IMR-90 (cell line): ENCODE data around the gene DUOX1. TPM values are rescaled to one million over a fixed set of nuclear protein-coding genes. Genes with fewer than 3 reads are reported as not detected.

Experiments
- ATAC-seq: fragments of 200-7000 bp; cut with Tn5 transposase; 2 replicates; pipeline ENCODE4 v1.9.1; 2020; ENCODE audit warnings: low read depth, mild to moderate bottlenecking, moderate library complexity
- BruUV-seq: library from RNA; stranded (reverse); fragments of 400-500 nt; replicated peaks from 2 replicates; lab custom pipeline; 2021; lab: Mats Ljungman, UMichigan
- CTCF ChIA-PET: fragments of 300-600 bp; formaldehyde crosslinking; extraction: SDS; loops from one replicate; lab custom pipeline; 2021; ENCODE audit warnings: antibody characterized with exemption; lab: Yijun Ruan, JAX
- POLR2A ChIA-PET: fragments of 300-600 bp; sonication (Branson Sonifier 250); formaldehyde crosslinking; loops from one replicate; lab custom pipeline; 2022; ENCODE audit warnings: antibody characterized with exemption; ENCODE audit not compliant: unreplicated experiment; lab: Charles Lee
- DNase-seq: peaks from one replicate; pipeline ENCODE4 v3.0.0; 2013
- H2AFZ ChIP-seq: replicated peaks from 2 replicates; pipeline ENCODE3; 2013; ENCODE audit warnings: low read length, mild to moderate bottlenecking; ENCODE audit not compliant: poor library complexity
- H2AK5ac ChIP-seq: 2 replicates; pipeline ENCODE4 v1.6.1; 2013; ENCODE audit warnings: low read depth, low read length, inconsistent platforms
- H2AK9ac ChIP-seq: replicated peaks from 2 replicates; pipeline ENCODE3; 2013; ENCODE audit warnings: mild to moderate bottlenecking, low read depth, low read length, moderate library complexity; ENCODE audit not compliant: poor library complexity
- H2BK120ac ChIP-seq: 2 replicates; pipeline ENCODE4 v1.6.1; 2013; ENCODE audit warnings: low read depth, low read length, inconsistent platforms
- H2BK15ac ChIP-seq: 3 replicates; pipeline ENCODE4 v1.6.1; 2013; ENCODE audit warnings: low read depth, low read length, inconsistent platforms
- H2BK20ac ChIP-seq: 2 replicates; pipeline ENCODE4 v1.6.1; 2013; ENCODE audit warnings: low read depth, mild to moderate bottlenecking, inconsistent platforms, low read length, moderate library complexity
- H2BK5ac ChIP-seq: 2 replicates; pipeline ENCODE4 v1.6.1; 2013; ENCODE audit warnings: mild to moderate bottlenecking, low read depth, low read length, inconsistent platforms; ENCODE audit not compliant: poor library complexity, severe bottlenecking
- H3K14ac ChIP-seq: replicated peaks from 2 replicates; pipeline ENCODE4 v1.6.1; 2013; ENCODE audit warnings: low read depth, low read length, inconsistent platforms
- H3K18ac ChIP-seq: 2 replicates; pipeline ENCODE4 v1.6.1; 2013; ENCODE audit warnings: low read depth, low read length, control low read depth
- H3K23ac ChIP-seq: 2 replicates; pipeline ENCODE4 v1.6.1; 2013; ENCODE audit warnings: low read depth, low read length, inconsistent platforms
- H3K27ac ChIP-seq: 2 replicates; pipeline ENCODE4 v1.5.1; 2013; ENCODE audit warnings: mild to moderate bottlenecking, control low read depth, low read length; ENCODE audit not compliant: insufficient read depth
- H3K27me3 ChIP-seq: 2 replicates; pipeline ENCODE4 v1.6.1; 2013; ENCODE audit warnings: low read length; ENCODE audit not compliant: control insufficient read depth, insufficient read depth
- H3K36me3 ChIP-seq: 2 replicates; pipeline ENCODE4 v1.6.1; 2013; ENCODE audit warnings: low read length, mixed read lengths; ENCODE audit not compliant: control insufficient read depth, insufficient read depth
- H3K4ac ChIP-seq: 2 replicates; pipeline ENCODE4 v1.6.1; 2013; ENCODE audit warnings: low read depth, low read length, inconsistent platforms
- H3K4me1 ChIP-seq: 2 replicates; pipeline ENCODE4 v1.6.1; 2013; ENCODE audit warnings: low read length, mixed read lengths; ENCODE audit not compliant: control insufficient read depth, insufficient read depth
- H3K4me2 ChIP-seq: 2 replicates; pipeline ENCODE4 v1.6.1; 2013; ENCODE audit warnings: low read depth, mild to moderate bottlenecking, control low read depth, low read length, moderate library complexity
- H3K4me3 ChIP-seq: 2 replicates; pipeline ENCODE4 v1.5.1; 2013; ENCODE audit warnings: low read depth, mild to moderate bottlenecking, control low read depth, low read length, moderate library complexity; ENCODE audit not compliant: insufficient read depth
- H3K56ac ChIP-seq: 2 replicates; pipeline ENCODE4 v1.6.1; 2013; ENCODE audit warnings: low read length, inconsistent platforms; ENCODE audit not compliant: insufficient read depth; ENCODE audit errors: extremely low read depth
- H3K79me1 ChIP-seq, 2 experiments: 2 replicates each; pipeline ENCODE4 v1.6.1; 2013; ENCODE audit warnings: low read length in 2 of 2, inconsistent platforms in 1 of 2, low read depth in 1 of 2
- H3K9ac ChIP-seq: 2 replicates; pipeline ENCODE4 v1.6.1; 2013; ENCODE audit warnings: low read depth, low read length, control low read depth
- H3K9me1 ChIP-seq: 2 replicates; pipeline ENCODE4 v1.6.1; 2013; ENCODE audit warnings: low read length, inconsistent platforms; ENCODE audit not compliant: insufficient read depth
- H3K9me3 ChIP-seq: 2 replicates; pipeline ENCODE4 v1.6.1; 2013; ENCODE audit warnings: low read length; ENCODE audit not compliant: control insufficient read depth, insufficient read depth
- H4K20me1 ChIP-seq: 2 replicates; pipeline ENCODE4 v1.6.1; 2013; ENCODE audit warnings: low read length, inconsistent platforms; ENCODE audit not compliant: insufficient read depth
- H4K5ac ChIP-seq: 2 replicates; pipeline ENCODE4 v1.6.1; 2013; ENCODE audit warnings: mild to moderate bottlenecking, low read depth, low read length, control low read depth
- H4K8ac ChIP-seq, 2 experiments: 2 replicates each; pipeline ENCODE4 v1.6.1; 2013; ENCODE audit warnings: low read depth in 2 of 2, low read length in 2 of 2, control low read depth in 1 of 2, inconsistent platforms in 1 of 2
- H4K91ac ChIP-seq: 2 replicates; pipeline ENCODE4 v1.6.1; 2013; ENCODE audit warnings: low read depth, low read length, inconsistent platforms; ENCODE audit not compliant: insufficient read depth
- CHD1 ChIP-seq: IDR thresholded peaks from 2 replicates; pipeline ENCODE4 v1.6.1; 2012; ENCODE audit warnings: low read depth, low read length, improper control_type of control experiment
- NFE2L2 ChIP-seq: fragments of 150-350 bp; IDR thresholded peaks from 2 replicates; pipeline ENCODE4 v1.6.1; 2016; ENCODE audit warnings: low read depth, mild to moderate bottlenecking, low read length
- WGBS, 2 experiments: methylation state at CpG; one replicate each; pipeline versions ENCODE4 v1.1.5 to v1.1.7; 2013; ENCODE audit warnings: missing lambda C conversion rate in 2 of 2; ENCODE audit not compliant: insufficient read length in 1 of 2; ENCODE audit errors: extremely low coverage in 2 of 2; 5-methylcytosine and 5-hydroxymethylcytosine counted together
- dilution Hi-C: fragments of 300-500 bp; cut with HindIII; formaldehyde crosslinking; loops from one replicate; pipeline ENCODE4 v1.14.3; 2018; ENCODE audit warnings: low sequenced_read_pairs; ENCODE audit not compliant: unreplicated experiment
- in situ Hi-C: fragments of 300-500 bp; cut with MboI; formaldehyde crosslinking; loops from 3 replicates; pipeline ENCODE4 v1.14.3; 2019; ENCODE audit warnings: low sequenced_read_pairs, inconsistent platforms, mixed read lengths
- intact Hi-C: fragments of 100-400 bp; cut with micrococcal nuclease; formaldehyde crosslinking; loops from 2 replicates; pipeline ENCODE4 v1.10.0; 2022
- polyA plus RNA-seq, 3 experiments: library from polyadenylated mRNA; depleted of rRNA; stranded (reverse); fragments of >200 nt; gene quantifications; 2 replicates each; pipeline ENCODE4 v1.2.3, GENCODE V29; 2012; ENCODE audit warnings: low replicate concordance in 1 of 3
- total RNA-seq: library from RNA; depleted of rRNA; stranded (reverse); fragments of >200 nt; gene quantifications from 2 replicates; pipeline ENCODE4 v1.2.3, GENCODE V29; 2012

The DUOX1 gene
- total and polyA plus RNA-seq, 2 of the 4 experiments (the other 2 are of a cell fraction), result not detected

DNA sequence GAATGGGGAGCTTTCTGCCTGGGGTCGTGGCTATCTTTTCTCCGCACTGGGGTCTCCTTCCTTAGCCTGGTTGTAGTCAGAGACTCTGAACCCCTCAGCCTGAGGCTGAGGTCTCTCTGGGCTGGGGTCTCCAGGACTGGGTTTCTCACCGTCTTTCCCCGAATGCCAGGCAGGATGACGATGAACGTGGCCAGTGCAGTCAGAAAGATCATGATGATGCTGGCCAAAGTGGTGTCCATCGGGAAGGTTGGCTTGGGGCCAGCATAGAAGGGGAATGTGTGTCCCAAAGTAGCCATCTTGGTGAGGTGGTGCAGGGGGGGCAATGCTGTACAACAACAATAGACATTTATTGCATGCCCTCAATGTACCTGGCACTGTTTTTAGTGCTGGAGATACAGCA lies 7.1 kb upstream of the DUOX1 start:
- intact Hi-C loops (no loop called here), dilution Hi-C loops (no loop called here), in situ Hi-C loops (no loop called here)
- Histone ChIP-seq H2AK9ac (no peak overlapping the region), H3K4ac (no peak overlapping the region), H3K9ac (no peak overlapping the region), H2AK5ac (no peak overlapping the region), H3K27me3 (peaks cover 22% of the 10 kb centered on the region), H4K8ac (no peak overlapping the region), H2BK120ac (no peak overlapping the region), H3K4me3 (no peak overlapping the region), H4K5ac (no peak overlapping the region), H3K79me1 (no peaks in the 10 kb centered on the region), H2BK20ac (no peak overlapping the region), H2AFZ (no peak overlapping the region), H2BK5ac (no peak overlapping the region), H3K4me1 (peaks cover 3% of the 10 kb centered on the region), H3K36me3 (no peaks in the 10 kb centered on the region), H3K9me3 (no peaks in the 10 kb centered on the region), H4K20me1 (no peaks in the 10 kb centered on the region), H2BK15ac (no peak overlapping the region), H3K4me2 (no peak overlapping the region), H3K56ac (no peak overlapping the region), H3K18ac (no peak overlapping the region), H3K27ac (no peak overlapping the region), H3K9me1 (no peaks in the 10 kb centered on the region), H4K91ac (no peak overlapping the region), H3K14ac (no peak overlapping the region), H3K23ac (no peak overlapping the region)
- no TSS peak for BruUV-seq
- DNase-seq (no peak), ATAC-seq (no peak)
- POLR2A ChIA-PET, result no interaction called here
- CTCF ChIA-PET, result interaction anchor here (1.0 to 1.1 kb wide), 2 partner anchors 40 to 335 kb away, joined by 3 read pairs; no protein-coding TSS in a partner anchor
- WGBS, 2 experiments, result 90% methylated on average over 4 of the region's 7 CpGs; no CpG with 5 or more reads in 1 of the 2 experiments
- TF ChIP-seq NFE2L2, result no peak
- TF ChIP-seq CHD1, result no peak
